ENCODE measurements around the gene TBC1D22A.

- TF ChIP-seq CTCF (IDR thresholded peaks at IDR 0.05): no peak
- TF ChIP-seq POLR2AphosphoS5 (IDR thresholded peaks at IDR 0.05): no peak
- no peak for TF ChIP-seq POLR2A (IDR thresholded peaks at IDR 0.05)
- TF ChIP-seq EP300 (IDR thresholded peaks at IDR 0.05): no peak
Measured at GRCh38 chr22:47199979-47200272, 437.5 kb downstream of the TBC1D22A start.
